Duodenal mucosa (tissue), 2 donors: ENCODE results near the gene ANKS1B.
"Not testable (repeated sequence)": the region's sequence is repeated elsewhere in the genome, so short reads cannot be mapped to it uniquely, and the experiment has no call there.

Experiments
- H3K27ac ChIP-seq: one replicate; pipeline ENCODE4 v1.7.0; 2013; ENCODE audit warnings: low read depth, low read length
- H3K27me3 ChIP-seq, 2 donors: one replicate each; pipeline ENCODE4 v1.7.0; 2013; ENCODE audit warnings: low read length in 2 of 2, control low read depth in 1 of 2; ENCODE audit not compliant: insufficient read depth in 2 of 2, control insufficient read depth in 1 of 2
- H3K36me3 ChIP-seq, 2 donors: one replicate each; pipeline ENCODE4 v1.7.0; 2013; ENCODE audit warnings: low read length in 2 of 2, control low read depth in 1 of 2; ENCODE audit not compliant: insufficient read depth in 2 of 2, control insufficient read depth in 1 of 2
- H3K4me1 ChIP-seq, 2 donors: one replicate each; pipeline ENCODE4 v1.7.0; 2013; ENCODE audit warnings: low read length in 2 of 2, control low read depth in 1 of 2; ENCODE audit not compliant: insufficient read depth in 2 of 2, control insufficient read depth in 1 of 2
- H3K4me3 ChIP-seq, 2 donors: one replicate each; pipeline ENCODE4 v1.7.0; 2013; ENCODE audit warnings: low read length in 2 of 2, low read depth in 1 of 2
- H3K9ac ChIP-seq, 2 donors: one replicate each; pipeline ENCODE4 v1.7.0; 2013; ENCODE audit warnings: low read length in 2 of 2, low read depth in 1 of 2
- H3K9me3 ChIP-seq, 2 donors: one replicate each; pipeline ENCODE4 v1.7.0; 2013; ENCODE audit warnings: low read length in 2 of 2, control low read depth in 1 of 2; ENCODE audit not compliant: control insufficient read depth in 1 of 2

Gene ANKS1B

GRCh38 chr12:98856897-98857540 lies 1127.7 kb downstream of the ANKS1B start:
- Histone ChIP-seq H3K4me1 (no peaks in the 10 kb centered on the region), H3K27me3 (no peaks in the 10 kb centered on the region)

GRCh38 chr12:98852181-98852580 lies 1132.6 kb downstream of the ANKS1B start:
- no peak overlapping the region for H3K27ac ChIP-seq

More at GRCh38 chr12:98856897-98857540, 1127.7 kb downstream of the ANKS1B start:
- Histone ChIP-seq H3K9ac (no peak overlapping the region), H3K9me3 (no peaks in the 10 kb centered on the region), H3K4me3 (no peak overlapping the region), H3K27ac (no peak overlapping the region), H3K36me3 (no peaks in the 10 kb centered on the region)

GRCh38 chr12:98847242-98847641 lies 1137.5 kb downstream of the ANKS1B start:
- Histone ChIP-seq H3K27ac (no peak overlapping the region), H3K9me3 (no peaks in the 10 kb centered on the region), H3K4me3 (no peak overlapping the region), H3K27me3 (no peaks in the 10 kb centered on the region), H3K4me1 (no peaks in the 10 kb centered on the region), H3K36me3 (no peaks in the 10 kb centered on the region), H3K9ac (no peak overlapping the region)

More at GRCh38 chr12:98852181-98852580, 1132.6 kb downstream of the ANKS1B start:
- no peak overlapping the region for H3K4me3 ChIP-seq
- H3K9ac ChIP-seq: no peak overlapping the region
- H3K4me1 ChIP-seq: no peaks in the 10 kb centered on the region
- H3K36me3 ChIP-seq: no peaks in the 10 kb centered on the region
- H3K9me3 ChIP-seq: no peaks in the 10 kb centered on the region
- no peaks in the 10 kb centered on the region for H3K27me3 ChIP-seq

- no peaks in the 10 kb centered on the region for H3K27me3 ChIP-seq
- H3K4me3 ChIP-seq: no peak overlapping the region
- H3K27ac ChIP-seq: no peak overlapping the region
- H3K36me3 ChIP-seq: no peaks in the 10 kb centered on the region
- no peak overlapping the region for H3K9ac ChIP-seq
- no peaks in the 10 kb centered on the region for H3K4me1 ChIP-seq
- no peaks in the 10 kb centered on the region for H3K9me3 ChIP-seq
Observed at GRCh38 chr12:98845957-98846356, 1138.8 kb downstream of the ANKS1B start.

GRCh38 chr12:98840325-98840724 lies 1144.4 kb downstream of the ANKS1B start:
- no peaks in the 10 kb centered on the region for H3K27me3 ChIP-seq
- no peaks in the 10 kb centered on the region for H3K9me3 ChIP-seq
- H3K4me3 ChIP-seq: no peak overlapping the region
- no peaks in the 10 kb centered on the region for H3K4me1 ChIP-seq
- H3K27ac ChIP-seq: no peak overlapping the region
- H3K9ac ChIP-seq: no peak overlapping the region
- no peaks in the 10 kb centered on the region for H3K36me3 ChIP-seq

GRCh38 chr12:98838231-98838647 lies 1146.5 kb downstream of the ANKS1B start:
- no peak overlapping the region for H3K4me3 ChIP-seq

GRCh38 chr12:98837134-98837752 lies 1147.5 kb downstream of the ANKS1B start:
- H3K27ac ChIP-seq: not testable (repeated sequence)

More at GRCh38 chr12:98838231-98838647, 1146.5 kb downstream of the ANKS1B start:
- Histone ChIP-seq H3K9me3 (no peaks in the 10 kb centered on the region), H3K4me1 (no peaks in the 10 kb centered on the region), H3K27me3 (no peaks in the 10 kb centered on the region), H3K9ac (no peak overlapping the region), H3K27ac (no peak overlapping the region), H3K36me3 (no peaks in the 10 kb centered on the region)

GRCh38 chr12:98830657-98831056 lies 1154.1 kb downstream of the ANKS1B start:
- Histone ChIP-seq H3K9me3 (no peaks in the 10 kb centered on the region), H3K4me1 (no peaks in the 10 kb centered on the region), H3K27me3 (no peaks in the 10 kb centered on the region), H3K9ac (no peak overlapping the region), H3K4me3 (no peak overlapping the region), H3K36me3 (no peaks in the 10 kb centered on the region), H3K27ac (no peak overlapping the region)

More at GRCh38 chr12:98837134-98837752, 1147.5 kb downstream of the ANKS1B start:
- not testable (repeated sequence) for H3K4me1 ChIP-seq, H3K9me3 ChIP-seq, H3K27me3 ChIP-seq, H3K4me3 ChIP-seq, H3K9ac ChIP-seq, H3K36me3 ChIP-seq

- no peaks in the 10 kb centered on the region for H3K36me3 ChIP-seq
- no peak overlapping the region for H3K9ac ChIP-seq
Observed at GRCh38 chr12:98828802-98829600, 1155.7 kb downstream of the ANKS1B start.

GRCh38 chr12:98823012-98823411 lies 1161.7 kb downstream of the ANKS1B start:
- H3K9me3 ChIP-seq: no peaks in the 10 kb centered on the region
- no peaks in the 10 kb centered on the region for H3K36me3 ChIP-seq
- no peak overlapping the region for H3K4me3 ChIP-seq
- no peak overlapping the region for H3K9ac ChIP-seq
- H3K4me1 ChIP-seq: no peaks in the 10 kb centered on the region
- no peaks in the 10 kb centered on the region for H3K27me3 ChIP-seq
- no peak overlapping the region for H3K27ac ChIP-seq

More at GRCh38 chr12:98828802-98829600, 1155.7 kb downstream of the ANKS1B start:
- Histone ChIP-seq H3K9me3 (no peaks in the 10 kb centered on the region), H3K4me1 (no peaks in the 10 kb centered on the region), H3K27ac (no peak overlapping the region), H3K27me3 (no peaks in the 10 kb centered on the region), H3K4me3 (no peak overlapping the region)
